Tibial artery (tissue), 4 donors: Measurements from ENCODE around the gene PCBP3.
A peak's percentile ranks its signal among the peaks of the same experiment; 100 is the strongest.

ENCODE experiments used
- DNase-seq, 2 donors: peaks; one replicate each; pipeline ENCODE4 v3.0.0-alpha.2; 2019
- H3K27ac ChIP-seq, 2 donors: fragments of 200-600 bp; sonication (generic) in 1 of 2; 1 replicate in 1 of 2; 2 replicates in 1 of 2; pipeline ENCODE4 v1.5.1; 2018 to 2019; ENCODE audit warnings: mild to moderate bottlenecking in 1 of 2
- H3K27me3 ChIP-seq, 2 donors: fragments of 200-600 bp; sonication (generic) in 1 of 2; one replicate each; pipeline versions ENCODE4 v1.5.1 to v1.6.0; 2016 to 2019
- H3K36me3 ChIP-seq, 3 donors: fragments of 200-600 bp; sonication (generic) in 2 of 3; one replicate each; pipeline ENCODE4 v1.5.1; 2016 to 2019; ENCODE audit warnings: mild to moderate bottlenecking in 2 of 3
- H3K4me1 ChIP-seq, 4 donors: fragments of 200-600 bp; sonication (generic) in 2 of 4; 1 replicate in 3 of 4; 2 replicates in 1 of 4; pipeline ENCODE4 v1.5.1; 2016 to 2019
- H3K4me3 ChIP-seq, 2 donors: fragments of 200-600 bp; sonication (generic) in 1 of 2; 1 replicate in 1 of 2; 2 replicates in 1 of 2; pipeline ENCODE4 v1.5.1; 2018 to 2019; ENCODE audit warnings: mild to moderate bottlenecking in 2 of 2
- H3K9me3 ChIP-seq, 3 donors: fragments of 200-600 bp; sonication (generic) in 1 of 3; one replicate each; pipeline ENCODE4 v1.5.1; 2016 to 2019
- intact Hi-C: fragments of 100-400 bp; cut with DNase I; formaldehyde crosslinking; loops from one replicate; pipeline ENCODE4 v1.15.0; 2023; ENCODE audit warnings: low total_unique reads
- TF ChIP-seq, protein P1 (sequence below), 2 experiments: fragments of 200-600 bp in 1 of 2; fragments of 450-650 bp in 1 of 2; IDR thresholded peaks; one replicate each; pipeline ENCODE4 v1.5.1; 2017 to 2019; ENCODE audit warnings: antibody characterized with exemption in 2 of 2, mild to moderate bottlenecking in 1 of 2, moderate library complexity in 1 of 2

The PCBP3 gene

DNA sequence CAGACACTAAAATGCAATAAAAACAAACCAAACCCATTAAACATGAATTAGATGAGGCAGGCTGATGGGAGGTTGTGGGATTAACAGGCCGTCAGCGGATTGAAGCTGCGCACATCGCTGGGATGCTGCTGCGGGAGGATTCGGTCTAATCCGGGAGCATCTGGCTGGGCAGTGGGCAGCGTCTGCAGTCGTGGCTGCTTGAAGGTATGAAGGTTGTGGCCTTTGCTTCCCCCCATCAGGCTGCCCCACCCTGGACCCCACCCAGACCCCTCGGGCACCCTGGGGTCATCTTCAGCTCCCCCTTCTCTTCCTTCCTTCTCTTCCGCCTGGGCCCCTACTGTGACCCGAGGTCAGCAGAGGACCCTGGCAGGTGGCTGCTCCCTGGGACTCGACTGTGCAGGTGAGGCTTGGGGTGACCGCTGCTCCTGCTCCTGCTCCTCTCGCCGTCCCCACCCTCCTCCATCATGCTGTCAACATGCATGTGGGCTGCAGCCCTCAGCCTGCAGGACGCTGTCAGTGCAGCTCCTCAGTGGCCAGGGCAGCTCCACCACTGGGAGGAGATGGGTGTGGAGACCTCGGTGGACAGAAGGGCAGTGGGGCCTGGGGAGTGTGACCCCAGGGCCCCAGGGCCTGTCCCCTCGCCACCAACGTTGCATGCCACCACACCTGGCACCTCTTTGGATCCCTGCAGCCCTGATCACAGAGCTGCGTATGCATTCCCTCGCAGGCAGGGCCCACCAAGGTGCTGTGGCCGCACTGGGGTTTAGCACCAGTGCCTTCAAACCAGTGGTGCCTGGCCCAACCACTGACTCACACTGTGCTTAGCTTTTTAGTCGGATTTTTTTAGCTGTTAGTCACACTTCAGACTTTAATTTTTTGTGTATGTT is 225.8 kb downstream of the PCBP3 start:
- H3K27me3 ChIP-seq = peaks cover 0 to 14% of the 10 kb centered on the region in 2 donors
- no peaks in the 10 kb centered on the region for H3K9me3 ChIP-seq
- TF ChIP-seq, protein P1, sequence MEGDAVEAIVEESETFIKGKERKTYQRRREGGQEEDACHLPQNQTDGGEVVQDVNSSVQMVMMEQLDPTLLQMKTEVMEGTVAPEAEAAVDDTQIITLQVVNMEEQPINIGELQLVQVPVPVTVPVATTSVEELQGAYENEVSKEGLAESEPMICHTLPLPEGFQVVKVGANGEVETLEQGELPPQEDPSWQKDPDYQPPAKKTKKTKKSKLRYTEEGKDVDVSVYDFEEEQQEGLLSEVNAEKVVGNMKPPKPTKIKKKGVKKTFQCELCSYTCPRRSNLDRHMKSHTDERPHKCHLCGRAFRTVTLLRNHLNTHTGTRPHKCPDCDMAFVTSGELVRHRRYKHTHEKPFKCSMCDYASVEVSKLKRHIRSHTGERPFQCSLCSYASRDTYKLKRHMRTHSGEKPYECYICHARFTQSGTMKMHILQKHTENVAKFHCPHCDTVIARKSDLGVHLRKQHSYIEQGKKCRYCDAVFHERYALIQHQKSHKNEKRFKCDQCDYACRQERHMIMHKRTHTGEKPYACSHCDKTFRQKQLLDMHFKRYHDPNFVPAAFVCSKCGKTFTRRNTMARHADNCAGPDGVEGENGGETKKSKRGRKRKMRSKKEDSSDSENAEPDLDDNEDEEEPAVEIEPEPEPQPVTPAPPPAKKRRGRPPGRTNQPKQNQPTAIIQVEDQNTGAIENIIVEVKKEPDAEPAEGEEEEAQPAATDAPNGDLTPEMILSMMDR (IDR thresholded peaks at IDR 0.05) = no peak
- intact Hi-C loops = no loop called here
- H3K36me3 ChIP-seq = no peaks in the 10 kb centered on the region
- H3K27ac ChIP-seq = no peak overlapping the region
- H3K4me3 ChIP-seq = no peak overlapping the region
- no peak for DNase-seq
- no peaks in the 10 kb centered on the region for H3K4me1 ChIP-seq

DNA sequence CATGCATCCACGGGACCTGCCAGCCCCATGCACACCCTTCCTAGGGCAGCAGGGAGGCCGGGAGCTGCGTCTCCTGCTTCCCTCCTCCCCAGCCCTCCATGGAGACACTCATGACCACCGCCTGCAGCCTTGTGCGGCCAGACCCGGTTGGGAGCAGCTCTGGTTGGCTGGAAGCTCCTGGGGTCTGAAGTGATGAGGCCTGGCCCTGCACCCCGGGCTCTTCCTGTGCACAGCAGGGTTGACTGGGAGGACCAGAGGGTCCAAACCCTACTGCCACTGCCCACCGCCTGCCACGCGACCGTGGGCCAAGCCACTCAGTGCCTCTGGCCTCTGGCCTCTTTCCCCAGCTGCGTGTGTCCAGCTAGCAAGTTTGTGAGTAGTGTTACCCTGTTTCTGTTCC is 226.9 kb downstream of the PCBP3 start:
- Histone ChIP-seq H3K4me1 (no peaks in the 10 kb centered on the region), H3K27ac (no peak overlapping the region), H3K9me3 (no peaks in the 10 kb centered on the region), H3K27me3 (peaks cover 0 to 22% of the 10 kb centered on the region in 2 donors), H3K4me3 (no peak overlapping the region), H3K36me3 (no peaks in the 10 kb centered on the region)
- intact Hi-C loops = no loop called here
- TF ChIP-seq, protein P1 (IDR thresholded peaks at IDR 0.05) = no peak
- DNase-seq = no peak

DNA sequence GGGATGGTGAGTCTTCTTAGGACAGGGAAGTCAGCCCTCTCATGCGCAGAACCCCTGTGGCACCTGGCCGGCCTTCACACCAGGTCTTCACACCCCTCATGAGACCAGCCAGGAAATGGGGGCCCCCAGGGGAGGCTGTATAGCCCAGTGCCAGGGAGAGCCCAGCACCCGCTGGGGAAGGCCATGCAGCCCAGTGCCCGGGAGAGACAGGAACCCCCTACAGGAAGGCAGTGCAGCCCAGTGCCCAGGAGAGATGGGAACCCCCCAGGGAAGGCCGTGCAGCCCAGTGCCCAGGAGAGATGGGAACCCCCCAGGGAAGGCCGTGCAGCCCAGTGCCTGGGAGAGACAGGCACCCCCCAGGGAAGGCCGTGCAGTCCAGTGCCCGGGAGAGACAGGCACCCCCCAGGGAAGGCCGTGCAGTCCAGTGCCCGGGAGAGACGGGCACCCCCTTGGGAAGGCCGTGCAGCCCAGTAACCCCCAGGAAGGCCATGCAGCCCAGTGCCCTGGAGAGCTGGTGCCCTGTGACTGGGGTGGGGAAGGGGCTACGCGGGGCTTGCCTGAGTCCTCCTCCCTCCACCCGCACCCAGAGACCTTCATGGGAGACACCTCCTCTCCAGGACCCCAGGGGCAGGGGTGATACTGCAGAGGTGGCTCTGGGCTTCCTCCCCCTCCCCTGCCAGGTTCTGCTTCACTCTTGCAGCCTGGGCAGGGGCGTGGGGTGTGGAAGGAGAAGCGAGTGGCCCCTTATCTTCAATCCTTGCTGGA is 227.5 kb downstream of the PCBP3 start:
- Histone ChIP-seq H3K9me3 (no peaks in the 10 kb centered on the region), H3K4me1 (no peaks in the 10 kb centered on the region), H3K27me3 (peaks cover 0 to 28% of the 10 kb centered on the region in 2 donors), H3K27ac (no peak overlapping the region), H3K36me3 (no peaks in the 10 kb centered on the region), H3K4me3 (no peak overlapping the region)
- DNase-seq = no peak
- TF ChIP-seq, protein P1 (IDR thresholded peaks at IDR 0.05) = no peak
- intact Hi-C loops = no loop called here

DNA sequence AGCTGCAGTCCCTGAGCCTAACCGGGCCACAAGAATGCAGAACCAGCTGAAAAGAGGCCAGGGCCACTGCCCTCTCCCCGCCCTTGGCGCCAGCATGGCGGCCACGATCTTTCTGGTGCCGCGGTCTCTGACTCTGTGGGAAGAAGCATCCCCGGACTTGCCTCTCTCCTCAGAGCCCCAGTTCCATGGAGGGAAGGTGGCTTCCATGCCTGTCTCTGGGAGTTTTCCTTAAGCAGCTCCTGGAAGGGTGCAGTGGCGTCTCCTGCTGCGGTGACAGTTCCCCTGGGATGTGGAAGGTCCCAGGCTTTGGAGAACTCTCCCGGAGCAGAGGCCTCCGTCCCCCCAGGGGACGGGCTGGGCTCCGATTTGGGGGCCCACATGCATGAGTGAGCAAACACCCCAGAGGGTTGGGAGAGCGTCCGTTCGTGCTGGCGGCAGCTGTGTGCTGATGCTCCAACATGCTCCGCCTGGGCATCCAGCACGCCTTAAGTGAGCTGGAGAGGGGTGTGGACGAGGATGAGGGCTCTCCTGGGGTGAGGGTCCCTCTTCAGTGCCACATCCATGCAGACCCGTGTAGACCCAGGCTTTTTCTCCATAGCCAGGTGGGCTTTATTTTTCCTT is 228.2 kb downstream of the PCBP3 start:
- no peaks in the 10 kb centered on the region for H3K4me1 ChIP-seq
- TF ChIP-seq, protein P1 (IDR thresholded peaks at IDR 0.05) = no peak
- no peak for DNase-seq
- H3K4me3 ChIP-seq = no peak overlapping the region
- H3K9me3 ChIP-seq = no peaks in the 10 kb centered on the region
- peaks cover 0 to 29% of the 10 kb centered on the region in 2 donors for H3K27me3 ChIP-seq
- H3K36me3 ChIP-seq = no peaks in the 10 kb centered on the region
- intact Hi-C loops = no loop called here
- no peak overlapping the region for H3K27ac ChIP-seq

DNA sequence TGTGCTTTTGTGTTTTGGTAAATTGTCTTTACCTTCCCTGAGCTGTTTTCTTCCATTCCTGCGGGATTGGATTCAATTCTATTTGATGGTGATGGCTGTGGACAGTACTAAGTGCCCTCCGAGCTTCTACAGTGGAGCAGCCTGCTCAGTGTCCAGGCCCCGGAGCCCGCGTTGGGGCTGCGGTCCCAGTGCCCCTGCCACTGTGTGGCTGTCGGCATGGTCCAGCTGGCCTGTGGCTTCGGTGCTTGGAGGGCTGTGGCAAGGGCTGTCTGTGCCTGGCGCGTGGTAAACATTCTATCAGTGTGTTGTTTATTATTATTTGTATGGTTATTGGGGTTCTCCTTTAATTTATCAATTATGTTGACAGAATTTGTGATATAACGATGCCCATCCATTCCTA is 228.9 kb downstream of the PCBP3 start:
- H3K4me1 ChIP-seq = no peaks in the 10 kb centered on the region
- no peaks in the 10 kb centered on the region for H3K9me3 ChIP-seq
- peak in 1 of 2 donors; percentile 14 for DNase-seq
- H3K4me3 ChIP-seq = no peak overlapping the region
- peaks cover 0 to 35% of the 10 kb centered on the region in 2 donors for H3K27me3 ChIP-seq
- no peaks in the 10 kb centered on the region for H3K36me3 ChIP-seq
- TF ChIP-seq, protein P1 (IDR thresholded peaks at IDR 0.05) = no peak
- intact Hi-C loops = no loop called here
- no peak overlapping the region for H3K27ac ChIP-seq
